Thyroid gland (tissue), 4 donors: ENCODE measurements around the gene H2AZ2. TPM values are rescaled to one million over a fixed set of nuclear protein-coding genes. Genes with fewer than 3 reads are reported as not detected.
"Not testable (repeated sequence)": the region's sequence is repeated elsewhere in the genome, so short reads cannot be mapped to it uniquely, and the experiment has no call there.

ENCODE experiments used
- DNase-seq, 2 donors: peaks; one replicate each; pipeline ENCODE4 v3.0.0-alpha.2; 2019
- H3K27ac ChIP-seq, 3 donors: fragments of 200-600 bp; sonication (generic); 1 replicate in 2 of 3; 2 replicates in 1 of 3; pipeline ENCODE4 v1.5.1; 2016 to 2019; ENCODE audit warnings: mild to moderate bottlenecking in 1 of 3, moderate library complexity in 1 of 3
- H3K27me3 ChIP-seq: fragments of 200-600 bp; sonication (generic); one replicate; pipeline ENCODE4 v1.5.1; 2019
- H3K36me3 ChIP-seq, 2 donors: fragments of 200-600 bp; sonication (generic); one replicate each; pipeline ENCODE4 v1.5.1; 2016 to 2019
- H3K4me1 ChIP-seq, 2 donors: fragments of 200-600 bp; sonication (generic); one replicate each; pipeline ENCODE4 v1.5.1; 2017 to 2019
- H3K4me3 ChIP-seq, 3 donors: fragments of 200-600 bp; sonication (generic); replicated peaks in 1 of 3; 1 replicate in 2 of 3; 2 replicates in 1 of 3; pipeline ENCODE4 v1.5.1; 2016; ENCODE audit warnings: mild to moderate bottlenecking in 1 of 3
- H3K9me3 ChIP-seq: fragments of 200-600 bp; sonication (generic); one replicate; pipeline ENCODE4 v1.5.1; 2017
- CTCF ChIP-seq, 6 experiments: fragments of 200-600 bp in 3 of 6; fragments of 450-650 bp in 3 of 6; sonication (generic) in 3 of 6; IDR thresholded peaks; one replicate each; pipeline ENCODE4 v1.5.1; 2016 to 2019; ENCODE audit warnings: antibody characterized with exemption in 6 of 6, mild to moderate bottlenecking in 2 of 6, inconsistent platforms in 1 of 6, moderate library complexity in 1 of 6
- POLR2A ChIP-seq, 2 donors: fragments of 450-650 bp; IDR thresholded peaks; one replicate each; pipeline ENCODE4 v1.6.1; 2017; ENCODE audit warnings: antibody characterized with exemption in 2 of 2, mild to moderate bottlenecking in 2 of 2, moderate library complexity in 1 of 2
- WGBS, 2 donors: methylation state at CpG; one replicate each; pipeline ENCODE4 v1.1.5; 2017; 5-methylcytosine and 5-hydroxymethylcytosine counted together
- intact Hi-C: fragments of 100-400 bp; cut with DNase I; formaldehyde crosslinking; loops from one replicate; pipeline ENCODE4 v1.15.1; 2023
- total RNA-seq, 4 donors: library from RNA; depleted of rRNA; stranded (reverse); fragments of >200 nt; gene quantifications; one replicate each; pipeline ENCODE4 v1.2.3, GENCODE V29; 2016

H2AZ2 gene
- total RNA-seq, 4 donors from 2014 or later: 126 to 198 (median 144) TPM

- H3K9me3 ChIP-seq: no peaks in the 10 kb centered on the region
- intact Hi-C loops: no loop called here
- peak overlapping the region in 2 of 3 donors; percentile 45 to 52 for H3K27ac ChIP-seq
- TF ChIP-seq POLR2A (IDR thresholded peaks at IDR 0.05): no peak
- no peak for TF ChIP-seq CTCF (IDR thresholded peaks at IDR 0.05)
- peak; percentile 31 to 52 for DNase-seq
- H3K36me3 ChIP-seq: no peaks in the 10 kb centered on the region
- no peaks in the 10 kb centered on the region for H3K27me3 ChIP-seq
- H3K4me3 ChIP-seq: no peak overlapping the region
- peaks cover 13 to 23% of the 10 kb centered on the region in 2 donors for H3K4me1 ChIP-seq
- 52 to 56% methylated on average over 5 of the region's 5 CpGs for WGBS, 2 donors
Measured at GRCh38 chr7:44793919-44794318, 54.0 kb downstream of the H2AZ2 start.

- 84 to 88% methylated on average over 8 of the region's 8 CpGs for WGBS, 2 donors
- H3K36me3 ChIP-seq: no peaks in the 10 kb centered on the region
Measured at GRCh38 chr7:44791278-44792219, 56.3 kb downstream of the H2AZ2 start.

GRCh38 chr7:44789990-44790389, 57.9 kb downstream of the H2AZ2 start:
- H3K27me3 ChIP-seq: no peaks in the 10 kb centered on the region
- no peak overlapping the region for H3K27ac ChIP-seq
- no peaks in the 10 kb centered on the region for H3K36me3 ChIP-seq
- H3K9me3 ChIP-seq: no peaks in the 10 kb centered on the region
- no peak overlapping the region for H3K4me3 ChIP-seq
- H3K4me1 ChIP-seq: peaks cover 0 to 6% of the 10 kb centered on the region in 2 donors
- DNase-seq: no peak
- 82 to 85% methylated on average over 5 of the region's 5 CpGs for WGBS, 2 donors
- intact Hi-C loops: no loop called here
- TF ChIP-seq CTCF (IDR thresholded peaks at IDR 0.05): no peak
- TF ChIP-seq POLR2A (IDR thresholded peaks at IDR 0.05): no peak

More at GRCh38 chr7:44791278-44792219, 56.3 kb downstream of the H2AZ2 start:
- DNase-seq: no peak
- H3K4me3 ChIP-seq: no peak overlapping the region
- no peaks in the 10 kb centered on the region for H3K9me3 ChIP-seq
- intact Hi-C loops: no loop called here
- H3K27me3 ChIP-seq: no peaks in the 10 kb centered on the region
- no peak overlapping the region for H3K27ac ChIP-seq
- no peak for TF ChIP-seq CTCF (IDR thresholded peaks at IDR 0.05)
- no peak for TF ChIP-seq POLR2A (IDR thresholded peaks at IDR 0.05)
- H3K4me1 ChIP-seq: peaks cover 0 to 11% of the 10 kb centered on the region in 2 donors

GRCh38 chr7:44787762-44788161, 60.1 kb downstream of the H2AZ2 start:
- Histone ChIP-seq H3K36me3 (no peaks in the 10 kb centered on the region), H3K27ac (no peak overlapping the region), H3K9me3 (no peaks in the 10 kb centered on the region), H3K4me3 (no peak overlapping the region), H3K27me3 (no peaks in the 10 kb centered on the region), H3K4me1 (no peaks in the 10 kb centered on the region)
- TF ChIP-seq CTCF (IDR thresholded peaks at IDR 0.05) (no peak), POLR2A (IDR thresholded peaks at IDR 0.05) (no peak)
- intact Hi-C loops: no loop called here
- WGBS, 2 donors: 75 to 86% methylated on average over 3 of the region's 3 CpGs
- DNase-seq: no peak

- H3K27me3 ChIP-seq: no peaks in the 10 kb centered on the region
- H3K9me3 ChIP-seq: no peaks in the 10 kb centered on the region
- H3K36me3 ChIP-seq: no peaks in the 10 kb centered on the region
- intact Hi-C loops: no loop called here
- no peak for DNase-seq
- WGBS, 2 donors: 58 to 71% methylated on average over 4 of the region's 4 CpGs
- no peaks in the 10 kb centered on the region for H3K4me1 ChIP-seq
- no peak overlapping the region for H3K4me3 ChIP-seq
- no peak overlapping the region for H3K27ac ChIP-seq
- no peak for TF ChIP-seq CTCF (IDR thresholded peaks at IDR 0.05)
- no peak for TF ChIP-seq POLR2A (IDR thresholded peaks at IDR 0.05)
Measured at GRCh38 chr7:44787041-44787440, 60.8 kb downstream of the H2AZ2 start.

GRCh38 chr7:44785218-44785617, 62.7 kb downstream of the H2AZ2 start:
- H3K27me3 ChIP-seq, intact Hi-C loops, H3K4me1 ChIP-seq, DNase-seq, H3K4me3 ChIP-seq, H3K9me3 ChIP-seq, H3K36me3 ChIP-seq, H3K27ac ChIP-seq: not testable (repeated sequence)
- WGBS, 2 donors: 94 to 97% methylated on average over 3 of the region's 3 CpGs
